Middle frontal gyrus (tissue), 1 donor: ENCODE data around the gene PRIMPOL.
"Not testable (repeated sequence)": the region's sequence is repeated elsewhere in the genome, so short reads cannot be mapped to it uniquely, and the experiment has no call there.

Source experiments
- DNase-seq: peaks from one replicate; pipeline ENCODE4 v3.0.0-alpha.2; 2015; ENCODE audit warnings: low spot score; ENCODE audit errors: extremely low spot score

The PRIMPOL gene

GRCh38 chr4:184706453-184706852 lies 56.9 kb downstream of the PRIMPOL start:
- no peak for DNase-seq

DNA sequence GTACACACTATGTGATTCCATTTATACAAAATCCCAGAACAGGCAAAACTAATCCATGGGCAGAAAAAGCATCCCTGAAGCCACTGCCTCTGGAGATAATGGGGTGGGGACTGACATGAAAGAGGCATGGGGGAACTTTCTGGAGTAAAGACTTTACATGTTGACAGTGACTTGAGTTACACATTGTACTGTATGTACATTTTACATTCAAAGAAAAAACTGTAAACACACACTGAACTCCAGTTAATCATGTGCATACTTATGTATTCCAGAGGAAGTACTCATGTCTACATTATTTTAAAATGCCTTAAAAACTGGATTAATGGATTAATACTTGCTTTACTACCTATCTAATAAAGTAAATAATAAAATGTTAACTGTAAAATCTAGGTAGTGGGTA lies 62.8 kb downstream of the PRIMPOL start:
- DNase-seq = no peak

DNA sequence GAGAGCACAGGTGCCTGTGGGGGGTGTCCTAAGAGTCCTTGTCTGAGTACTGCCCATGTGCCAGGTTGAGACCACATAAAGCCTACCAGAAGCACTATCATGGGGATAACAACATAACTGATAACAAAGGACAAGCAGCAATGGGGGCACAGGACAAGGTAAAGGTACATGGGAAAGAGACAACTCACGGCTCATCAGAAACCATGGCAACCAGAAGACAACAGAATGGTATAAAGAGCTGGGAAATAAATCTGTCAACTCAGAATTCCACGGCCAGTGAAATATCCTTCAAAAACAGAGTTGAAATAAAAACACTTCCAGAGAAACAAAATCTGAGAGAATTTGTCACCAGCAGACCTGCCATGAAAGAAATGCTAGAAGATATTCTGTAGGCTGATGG lies 64.3 kb downstream of the PRIMPOL start:
- no peak for DNase-seq

DNA sequence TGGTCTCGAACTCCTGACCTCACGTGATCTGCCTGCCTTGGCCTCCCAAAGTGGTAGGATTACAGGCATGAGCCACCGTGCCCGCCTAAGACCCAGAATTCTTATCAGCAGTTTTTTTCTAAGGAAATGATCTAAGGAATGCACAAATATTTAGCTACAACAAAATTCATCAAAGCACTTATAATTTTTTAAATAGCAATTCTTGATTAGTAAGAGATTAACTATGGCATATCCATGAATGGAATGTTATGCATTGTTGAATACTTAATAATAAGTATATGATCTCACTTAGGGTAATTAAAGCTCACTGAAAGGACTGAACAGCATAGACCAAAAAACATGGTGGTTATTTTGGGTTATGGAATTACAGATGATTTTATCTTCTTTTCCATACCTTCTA lies 66.0 kb downstream of the PRIMPOL start:
- DNase-seq = no peak

DNA sequence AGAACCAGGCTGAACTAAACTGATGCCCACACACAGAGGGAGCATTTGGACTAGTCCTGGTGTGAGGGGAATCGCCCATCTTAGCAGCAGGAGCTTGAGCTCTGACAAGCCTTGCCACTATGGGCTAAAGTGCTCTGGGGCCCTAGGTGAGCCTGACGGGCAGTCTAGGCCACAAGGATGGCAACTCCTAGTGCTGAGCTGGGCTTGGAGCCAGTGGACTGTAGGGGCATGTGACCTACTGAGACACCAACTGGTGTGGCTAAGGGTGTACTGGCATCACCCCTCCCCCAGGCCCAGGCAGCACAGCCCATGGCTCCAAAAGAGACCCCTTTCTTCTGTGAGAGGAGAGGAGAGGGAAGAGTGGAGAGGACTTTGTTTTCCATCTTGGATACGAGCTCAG lies 69.9 kb downstream of the PRIMPOL start:
- no peak for DNase-seq

GRCh38 chr4:184721254-184721653 lies 71.7 kb downstream of the PRIMPOL start:
- DNase-seq = no peak

- no peak for DNase-seq
Measured at GRCh38 chr4:184722798-184723197, 73.3 kb downstream of the PRIMPOL start.

- DNase-seq = no peak
Measured at GRCh38 chr4:184727430-184727829, 77.9 kb downstream of the PRIMPOL start.

- DNase-seq = no peak
Measured at GRCh38 chr4:184728858-184729257, 79.3 kb downstream of the PRIMPOL start.

DNA sequence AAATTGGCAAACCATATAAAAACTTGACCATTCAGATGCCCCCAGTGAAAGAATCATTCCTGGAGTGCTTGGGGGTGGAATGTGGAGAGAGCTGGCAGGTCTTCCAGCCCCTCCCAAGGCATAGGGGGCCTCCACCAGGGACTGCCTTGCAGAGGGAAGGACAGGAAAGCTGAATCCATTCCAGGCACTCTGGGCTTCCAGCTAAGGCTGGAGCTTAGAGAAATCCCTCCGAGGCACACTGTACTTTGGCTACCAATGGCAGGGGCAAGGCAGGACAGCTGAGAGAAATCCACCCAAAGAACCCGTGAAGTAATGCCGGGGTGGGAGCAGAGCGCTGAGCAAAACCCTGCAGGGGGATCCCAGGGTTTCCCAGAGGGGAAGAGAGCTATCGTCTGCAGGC lies 80.4 kb downstream of the PRIMPOL start:
- DNase-seq = no peak

GRCh38 chr4:184731056-184731455 lies 81.5 kb downstream of the PRIMPOL start:
- DNase-seq = no peak

DNA sequence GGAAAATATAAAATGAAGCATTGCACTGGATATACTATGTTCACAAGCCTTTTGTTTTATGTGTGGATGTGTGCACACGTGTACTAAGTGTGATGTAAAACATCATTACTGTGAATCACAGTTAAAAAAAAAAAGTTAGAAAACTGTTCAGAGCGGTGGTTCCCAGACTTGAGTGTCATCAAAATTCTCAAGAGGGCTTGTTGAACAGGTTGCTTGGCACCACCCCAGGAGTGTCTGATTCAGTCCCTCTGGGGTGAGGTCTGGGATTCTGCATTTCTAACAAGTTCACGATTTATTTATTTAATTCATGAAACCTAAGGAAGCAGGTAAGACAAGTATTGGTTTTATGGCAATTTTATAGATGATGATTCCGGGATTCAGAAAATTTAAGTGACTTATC lies 82.6 kb downstream of the PRIMPOL start:
- DNase-seq = no peak

- peak; percentile 89 for DNase-seq
Measured at GRCh38 chr4:184733654-184734524, 84.4 kb downstream of the PRIMPOL start, which contains the start of gene CENPU. CENPU (minus strand) TSS chr4:184734096; CDS start chr4:184734062, 34 bp downstream.

DNA sequence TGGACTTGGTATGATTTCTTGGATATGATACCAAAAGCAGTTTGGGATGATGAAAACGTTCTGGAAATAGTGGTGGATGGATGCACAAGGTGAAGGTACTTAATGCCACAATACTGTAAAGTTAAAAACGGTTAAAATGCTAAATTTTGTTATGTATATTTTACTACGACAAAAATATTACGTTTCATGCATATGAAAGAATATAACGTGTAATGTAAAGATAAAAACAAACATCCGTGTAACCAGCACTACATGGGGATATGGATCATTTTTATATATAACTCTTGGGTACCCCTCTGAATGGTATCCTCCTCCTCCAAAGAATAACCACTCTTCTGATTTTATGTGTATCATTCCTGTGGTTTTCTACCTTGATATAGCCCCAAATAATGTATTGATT lies 85.2 kb downstream of the PRIMPOL start:
- no peak for DNase-seq

DNA sequence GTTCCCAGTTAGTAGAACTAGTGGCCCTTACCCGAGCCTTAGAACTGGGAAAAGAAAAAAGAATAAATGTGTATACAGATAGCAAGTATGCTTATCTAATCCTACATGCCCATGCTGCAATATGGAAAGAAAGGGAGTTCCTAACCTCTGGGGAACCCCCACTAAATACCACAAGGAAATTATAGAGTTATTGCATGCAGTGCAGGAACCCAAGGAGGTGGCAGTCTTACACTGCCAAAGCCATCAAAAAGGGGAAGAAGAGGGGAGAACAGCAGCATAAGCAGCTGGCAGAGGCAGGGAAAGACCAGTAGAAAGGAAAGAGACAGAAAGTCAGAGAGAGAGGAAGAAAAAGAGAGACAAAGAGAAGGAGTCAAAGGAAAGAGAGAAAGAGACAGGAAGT lies 90.0 kb downstream of the PRIMPOL start:
- DNase-seq = not testable (repeated sequence)

- no peak for DNase-seq
Measured at GRCh38 chr4:184740980-184741391, 91.4 kb downstream of the PRIMPOL start.

GRCh38 chr4:184741651-184742050 lies 92.1 kb downstream of the PRIMPOL start:
- not testable (repeated sequence) for DNase-seq

DNA sequence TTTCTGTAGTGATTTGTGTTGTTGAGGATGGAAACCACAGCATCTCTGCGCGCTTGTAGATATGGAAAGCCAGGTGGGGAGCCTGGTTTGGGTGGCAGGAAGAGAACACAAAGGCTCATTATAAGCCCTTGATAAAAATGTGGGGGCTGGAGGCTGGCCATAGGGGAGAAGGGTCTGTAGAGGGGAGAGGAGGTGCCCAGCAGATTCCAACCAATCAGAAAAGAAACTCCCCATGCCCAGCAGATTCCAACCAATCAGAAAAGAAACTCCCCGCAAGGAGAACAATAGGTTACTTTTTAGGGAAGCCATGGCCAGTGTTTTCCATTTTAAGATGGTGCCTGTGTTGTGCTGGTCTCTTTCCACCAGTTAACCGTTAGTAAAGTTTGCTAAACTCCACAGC lies 94.1 kb downstream of the PRIMPOL start:
- DNase-seq = no peak

DNA sequence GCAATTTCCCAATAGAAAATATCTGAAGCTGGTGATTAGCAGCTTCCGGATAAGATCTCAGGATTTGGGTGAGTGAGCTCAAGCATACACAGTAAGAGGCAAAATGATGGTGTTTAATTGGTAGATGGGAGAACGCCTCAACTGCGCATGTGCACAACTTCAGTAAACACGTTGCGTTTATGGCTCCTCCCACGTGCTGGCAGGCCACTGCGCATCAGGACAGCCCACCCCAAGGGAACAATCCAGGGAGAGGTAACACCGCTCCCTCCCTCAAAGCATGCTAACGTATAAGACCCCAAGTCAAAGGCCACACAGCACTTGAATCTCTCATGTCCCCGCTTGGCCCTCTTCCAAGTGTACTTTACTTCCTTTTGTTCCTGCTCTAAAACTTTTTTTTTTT lies 94.7 kb downstream of the PRIMPOL start:
- no peak for DNase-seq
